NCI-H1417 (cell line): ENCODE data around the gene NAXE.
"Not testable (repeated sequence)": the region's sequence is repeated elsewhere in the genome, so short reads cannot be mapped to it uniquely, and the experiment has no call there.

Source experiments
- DNase-seq, 3 experiments: peaks; one replicate each; lab custom pipeline; 2025; lab: John Stamatoyannopoulos, UW

NAXE gene

GRCh38 chr1:156591432-156592157 is at the start of gene NAXE:
NAXE (plus strand) TSS chr1:156591776; CDS start chr1:156591805, 29 bp downstream.
- peak; percentile 83 to 94 (median 85) for DNase-seq

- no peak for DNase-seq
These were observed 48.5 kb upstream of the NAXE start for GRCh38 chr1:156543066-156543465.

DNA sequence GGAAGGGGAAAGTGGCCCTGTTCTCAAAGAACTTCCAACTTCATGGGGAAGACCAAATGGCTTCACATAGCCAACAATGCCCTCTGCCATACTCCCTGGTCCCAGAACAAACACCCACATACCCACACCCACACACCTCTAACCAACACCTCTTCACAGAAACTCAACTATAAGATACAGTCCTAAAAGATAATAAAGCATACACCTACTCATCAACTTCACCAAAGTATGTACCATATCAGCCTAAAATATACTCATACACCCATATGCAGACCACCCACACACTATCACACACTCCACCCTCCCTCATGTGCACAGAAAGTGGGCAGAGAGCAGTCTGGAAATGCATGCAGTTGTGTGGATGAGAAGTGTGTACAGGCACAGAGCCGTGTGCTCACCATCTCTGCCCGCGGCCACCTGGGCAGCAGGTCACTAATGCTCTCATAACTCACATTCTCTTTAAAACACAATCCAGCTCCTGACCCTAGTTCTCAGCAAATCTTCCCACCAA is 46.9 kb upstream of the NAXE start:
- no peak for DNase-seq

GRCh38 chr1:156546267-156546666 is 45.3 kb upstream of the NAXE start:
- no peak for DNase-seq

GRCh38 chr1:156547434-156547833 is 44.1 kb upstream of the NAXE start:
- DNase-seq: no peak

GRCh38 chr1:156547982-156548381 is 43.6 kb upstream of the NAXE start:
- no peak for DNase-seq

DNA sequence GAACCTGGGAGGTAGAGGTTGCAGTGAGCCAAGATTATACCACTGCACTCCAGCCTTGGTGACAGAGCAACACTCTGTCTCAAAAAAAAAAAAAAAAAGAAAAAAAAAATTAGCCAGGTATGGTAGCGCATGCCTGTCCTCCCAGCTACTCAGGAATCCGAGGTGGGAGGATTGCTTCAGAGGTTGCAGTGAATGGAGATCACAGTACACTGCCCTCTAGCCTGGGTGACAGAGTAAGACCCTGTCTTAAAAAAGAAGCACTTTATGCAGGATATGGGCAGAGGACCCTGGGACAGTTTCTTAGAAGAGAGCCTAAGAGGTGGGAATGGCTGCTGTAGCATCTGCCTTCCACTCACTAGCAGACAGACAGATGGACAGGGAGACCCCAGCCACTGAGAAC is 42.2 kb upstream of the NAXE start:
- no peak for DNase-seq

GRCh38 chr1:156549831-156550230 is 41.7 kb upstream of the NAXE start:
- DNase-seq: no peak

DNA sequence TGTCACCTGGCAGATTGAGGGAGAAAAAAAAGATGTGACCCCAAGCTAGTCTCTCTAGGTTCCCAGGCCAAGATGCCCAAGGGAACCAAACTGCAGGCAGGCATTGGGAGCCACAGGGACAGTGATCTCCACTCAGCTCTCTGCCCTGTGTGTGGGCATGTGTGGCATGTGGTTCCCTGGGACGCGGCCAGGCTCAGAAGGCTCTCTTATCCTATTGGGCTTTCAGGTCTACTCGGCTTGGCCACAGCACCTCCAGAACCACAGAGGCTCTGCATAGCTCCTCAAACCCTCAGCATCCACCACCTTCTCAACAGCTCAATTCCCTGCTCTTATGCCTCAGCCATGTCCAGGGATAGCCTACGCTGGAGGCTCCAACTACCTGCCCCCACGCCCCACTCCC is 41.2 kb upstream of the NAXE start:
- DNase-seq: no peak

- no peak for DNase-seq
These were observed 40.4 kb upstream of the NAXE start for GRCh38 chr1:156551066-156551643.

GRCh38 chr1:156551869-156552268 is 39.7 kb upstream of the NAXE start:
- DNase-seq: no peak

GRCh38 chr1:156552518-156552917 is 39.1 kb upstream of the NAXE start:
- no peak for DNase-seq

DNA sequence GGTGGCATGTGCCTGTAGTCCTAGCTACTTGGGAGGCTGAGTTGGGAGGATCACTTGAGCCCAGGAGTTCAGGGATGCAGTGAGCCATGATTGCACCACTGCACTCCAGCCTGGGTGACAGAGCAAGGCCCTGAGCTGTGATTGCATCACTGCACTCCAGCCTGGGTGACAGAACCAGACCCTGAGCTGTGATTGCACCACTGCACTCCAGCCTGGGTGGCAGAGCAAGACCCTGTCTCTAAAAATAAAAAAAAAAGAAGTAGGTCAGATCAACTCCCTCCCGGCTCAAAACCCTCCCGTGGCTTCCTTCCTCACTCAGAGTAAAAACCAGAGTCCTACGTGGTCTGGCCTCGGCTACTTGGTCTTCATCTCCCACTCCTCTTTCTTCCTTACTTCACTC is 38.6 kb upstream of the NAXE start:
- not testable (repeated sequence) for DNase-seq

DNA sequence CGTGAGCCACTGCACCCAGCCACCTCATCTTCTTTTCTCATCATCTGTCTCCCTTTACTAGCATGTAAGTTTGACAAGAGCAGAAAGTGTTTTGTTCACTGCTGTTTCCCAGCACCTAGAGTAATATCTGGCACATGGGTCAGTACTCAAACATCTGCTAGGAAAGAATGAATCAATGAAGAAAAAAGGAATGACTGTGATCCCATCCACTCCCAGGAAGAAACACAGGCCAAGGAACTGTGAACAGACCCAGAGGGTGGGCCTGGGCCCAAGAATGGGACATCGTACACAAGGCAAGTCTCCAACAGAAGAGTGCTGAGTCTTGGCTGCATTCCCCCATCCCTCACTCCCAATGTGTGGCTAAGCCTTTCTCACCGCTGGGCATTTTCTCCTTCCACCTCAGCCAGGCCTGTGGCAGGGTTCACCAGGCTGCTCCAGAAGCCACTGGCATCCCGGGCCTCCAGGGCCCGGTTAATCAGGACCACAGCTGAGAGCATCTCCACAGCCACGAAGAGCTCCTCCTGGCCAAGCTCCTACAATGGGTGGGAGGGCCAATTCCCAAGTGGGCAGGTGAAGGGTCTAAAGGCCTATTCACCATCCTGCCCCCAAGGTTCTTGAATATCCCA is 37.6 kb upstream of the NAXE start:
- no peak for DNase-seq

DNA sequence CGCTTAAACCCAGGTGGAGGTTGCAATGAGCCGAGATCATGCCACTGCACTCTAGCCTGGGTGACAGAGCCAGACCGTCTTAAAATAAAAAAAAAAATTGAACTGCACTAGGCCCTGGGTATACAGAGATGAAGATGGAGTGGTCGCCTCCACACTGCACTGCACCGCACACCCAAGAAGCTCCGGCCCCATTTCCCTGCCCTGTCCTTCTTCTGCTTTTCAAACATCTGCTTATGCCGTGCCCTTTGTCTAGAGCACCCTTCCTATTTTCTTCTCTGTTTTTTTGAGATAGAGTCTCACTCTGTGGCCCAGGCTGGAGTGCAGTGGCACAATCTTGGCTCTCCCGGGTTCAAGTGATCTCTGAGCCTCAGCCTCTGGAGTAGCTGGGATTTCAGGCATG is 36.6 kb upstream of the NAXE start:
- no peak for DNase-seq

DNA sequence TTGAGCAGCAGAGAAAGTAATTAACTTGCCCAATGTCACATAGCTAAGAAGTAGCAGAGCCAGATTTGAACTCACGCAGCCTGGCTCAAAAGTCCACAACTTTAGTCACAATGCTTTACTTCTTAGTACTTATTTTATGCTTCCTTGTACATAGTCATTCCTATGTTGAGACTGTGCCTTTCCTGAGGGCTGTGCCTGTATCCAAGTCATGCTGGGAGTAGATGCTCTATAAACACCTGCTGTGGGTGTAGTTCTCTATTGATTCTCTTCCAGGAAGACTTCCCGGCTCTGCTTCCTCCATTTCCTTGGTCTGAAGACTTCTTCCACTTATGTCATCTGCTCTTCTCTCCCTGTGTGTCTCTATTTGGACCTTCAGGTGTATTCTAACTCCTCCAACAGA is 35.9 kb upstream of the NAXE start:
- no peak for DNase-seq

DNA sequence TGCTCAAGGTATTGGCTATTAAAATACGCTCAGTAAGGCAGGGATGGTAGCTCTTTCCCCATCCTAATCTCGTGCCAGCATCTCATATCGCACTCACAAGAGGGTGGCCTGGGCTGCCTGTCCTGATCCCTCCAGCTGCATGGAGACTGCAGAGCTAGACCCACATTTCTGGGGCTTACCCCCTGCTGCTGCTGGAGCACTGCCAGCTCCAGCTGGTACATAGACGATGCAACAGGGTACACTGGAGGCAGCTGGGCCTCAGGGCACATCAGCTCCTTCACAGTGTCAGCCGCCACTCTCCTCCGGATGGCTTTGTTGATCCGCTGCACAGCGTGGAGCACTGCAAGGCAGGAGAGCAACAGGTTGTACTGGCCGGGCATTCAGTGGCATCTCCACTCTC is 35.2 kb upstream of the NAXE start:
- peak in 1 of 3 experiments; percentile 7 for DNase-seq

GRCh38 chr1:156559086-156559796 is 32.3 kb upstream of the NAXE start:
- no peak for DNase-seq

GRCh38 chr1:156559797-156560385 is 31.7 kb upstream of the NAXE start:
- DNase-seq: no peak

GRCh38 chr1:156560585-156561163 is 30.9 kb upstream of the NAXE start:
- DNase-seq: no peak

- no peak for DNase-seq
These were observed 26.1 kb upstream of the NAXE start for GRCh38 chr1:156565519-156565918.

- no peak for DNase-seq
These were observed 25.1 kb upstream of the NAXE start for GRCh38 chr1:156566436-156566835.
